ENCODE measurements around the gene PHF23.

GRCh38 chr17:7240375-7240774 lies 1.1 kb upstream of the PHF23 start:
- no peak for TF ChIP-seq CTCF (IDR thresholded peaks at IDR 0.05; ENCODE audit: insufficient read depth, low read length)
- no peak for TF ChIP-seq REST (IDR thresholded peaks at IDR 0.05; ENCODE audit: insufficient replicate concordance, low read depth)
